NCI-H2171 (cell line): Measurements from ENCODE around the gene PARK7.
A peak's percentile ranks its signal among the peaks of the same experiment; 100 is the strongest.

Experiments
- DNase-seq: peaks from one replicate; lab custom pipeline; 2025; lab: John Stamatoyannopoulos, UW

The PARK7 gene

GRCh38 chr1:7984811-7985210, 23.3 kb downstream of the PARK7 start:
- DNase-seq, result no peak

GRCh38 chr1:7985851-7986612, 24.5 kb downstream of the PARK7 start:
- DNase-seq, result no peak

GRCh38 chr1:7987528-7987927, 26.0 kb downstream of the PARK7 start:
- DNase-seq, result no peak

GRCh38 chr1:7988576-7988975, 27.1 kb downstream of the PARK7 start:
- no peak for DNase-seq

- DNase-seq, result no peak
Measured at GRCh38 chr1:7989762-7990428, 28.4 kb downstream of the PARK7 start.

GRCh38 chr1:7991504-7992440, 30.3 kb downstream of the PARK7 start:
- DNase-seq, result no peak

GRCh38 chr1:7992885-7993284, 31.4 kb downstream of the PARK7 start:
- DNase-seq, result no peak

- DNase-seq, result no peak
Measured at GRCh38 chr1:7993593-7994479, 32.3 kb downstream of the PARK7 start.

- DNase-seq, result no peak
Measured at GRCh38 chr1:7994827-7995226, 33.3 kb downstream of the PARK7 start.

GRCh38 chr1:7995437-7995836, 33.9 kb downstream of the PARK7 start:
- DNase-seq, result no peak

GRCh38 chr1:8002329-8002910, 40.9 kb downstream of the PARK7 start:
- DNase-seq, result no peak

- no peak for DNase-seq
Measured at GRCh38 chr1:8002921-8003320, 41.4 kb downstream of the PARK7 start.

GRCh38 chr1:8003438-8004112, 42.1 kb downstream of the PARK7 start:
- no peak for DNase-seq

GRCh38 chr1:8004113-8004802, 42.7 kb downstream of the PARK7 start:
- peak; percentile 79 for DNase-seq

- peak; percentile 96 for DNase-seq
Measured at GRCh38 chr1:8004803-8005573, 43.5 kb downstream of the PARK7 start.

GRCh38 chr1:8006037-8006963, 44.8 kb downstream of the PARK7 start:
- peak; percentile 94 for DNase-seq

GRCh38 chr1:8009043-8010002, 47.8 kb downstream of the PARK7 start:
- no peak for DNase-seq
